HG02970 (cell line): ENCODE measurements around the gene AGPAT4.
A peak's percentile ranks its signal among the peaks of the same experiment; 100 is the strongest.
"Not testable (repeated sequence)": the region's sequence is repeated elsewhere in the genome, so short reads cannot be mapped to it uniquely, and the experiment has no call there.

ENCODE experiments used
- ATAC-seq: cut with Tn5 transposase; IDR thresholded peaks from one replicate; pipeline ENCODE4 v1.9.1; 2021; ENCODE audit warnings: mild to moderate bottlenecking, moderate library complexity, moderate number of reproducible peaks; ENCODE audit not compliant: unreplicated experiment, low FRiP score

The AGPAT4 gene

GRCh38 chr6:161273752-161274487, at the start of gene AGPAT4:
Gene AGPAT4 (minus strand): TSS chr6:161274061. CDS start chr6:161232213, 41,848 bp downstream.
- ATAC-seq, result peak; percentile 96

DNA sequence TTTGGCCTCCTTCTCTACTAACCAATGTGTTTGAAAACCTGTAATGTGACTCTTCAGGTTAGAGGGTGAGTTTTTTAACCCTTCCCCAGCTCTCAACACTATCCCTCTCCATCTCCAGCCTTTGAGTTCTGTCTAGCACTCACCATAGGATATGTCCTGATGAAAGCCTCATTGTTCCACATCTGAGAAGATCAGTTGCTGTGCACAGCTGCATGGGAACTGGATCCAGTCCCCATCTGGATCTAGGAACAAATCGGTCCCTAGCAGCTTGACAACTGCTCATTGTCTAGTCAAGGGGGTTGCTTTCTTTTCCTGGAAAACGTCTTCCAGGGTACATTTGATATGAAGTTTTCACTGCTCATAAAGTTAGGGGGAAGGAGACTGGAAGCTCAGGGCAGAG, 45.4 kb upstream of the AGPAT4 start:
- ATAC-seq, result no peak

GRCh38 chr6:161318456-161318855, 44.6 kb upstream of the AGPAT4 start:
- ATAC-seq, result no peak

DNA sequence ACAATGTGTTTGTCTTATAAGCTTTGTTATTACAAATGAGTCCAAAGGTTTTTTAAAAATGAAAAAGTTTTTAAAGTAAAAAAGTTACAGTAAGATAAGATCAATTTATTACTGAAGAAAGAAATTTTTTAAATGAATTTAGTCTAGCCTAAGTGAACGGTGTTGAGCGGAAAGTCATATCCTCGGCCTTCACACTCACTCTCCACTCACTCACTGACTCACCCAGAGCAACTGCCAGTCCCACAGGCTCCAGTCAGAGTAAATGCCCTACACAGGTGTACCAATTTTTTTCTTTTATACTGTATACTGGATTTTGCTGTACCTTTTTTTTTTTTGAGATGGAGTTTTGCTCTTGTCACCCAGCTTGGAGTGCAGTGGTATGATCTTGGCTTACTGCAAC, 42.7 kb upstream of the AGPAT4 start:
- no peak for ATAC-seq

DNA sequence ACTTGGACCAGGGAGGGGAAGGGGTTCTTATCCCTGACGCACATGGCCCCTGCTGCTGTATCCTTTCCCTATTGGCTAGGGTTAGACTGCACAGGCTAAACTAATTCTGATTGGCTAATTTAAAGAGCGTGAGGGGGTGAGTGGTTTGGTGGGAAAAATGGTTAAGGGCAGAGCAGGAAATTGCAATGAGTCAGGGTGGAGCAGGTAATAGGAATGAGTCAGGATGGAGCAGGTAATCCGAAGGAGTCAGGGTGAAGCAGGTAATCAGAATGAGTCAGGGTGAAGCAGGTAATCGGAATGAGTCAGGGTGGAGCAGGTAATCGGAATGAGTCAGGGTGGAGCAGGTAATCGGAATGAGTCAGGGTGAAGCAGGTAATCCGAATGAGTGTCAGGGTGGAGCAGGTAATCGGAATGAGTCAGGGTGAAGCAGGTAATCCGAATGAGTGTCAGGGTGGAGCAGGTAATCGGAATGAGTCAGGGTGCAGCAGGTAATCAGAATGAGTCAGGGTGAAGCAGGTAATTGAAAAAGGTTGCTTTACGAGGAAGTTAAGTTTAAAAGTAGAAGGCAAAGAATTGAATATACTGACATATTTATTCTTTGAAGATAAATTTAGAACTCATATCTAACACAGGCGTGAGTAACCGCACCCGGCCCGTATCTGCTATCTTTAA, 41.5 kb upstream of the AGPAT4 start:
- ATAC-seq, result not testable (repeated sequence)

- not testable (repeated sequence) for ATAC-seq
These were observed 40.8 kb upstream of the AGPAT4 start for GRCh38 chr6:161314541-161315245.

DNA sequence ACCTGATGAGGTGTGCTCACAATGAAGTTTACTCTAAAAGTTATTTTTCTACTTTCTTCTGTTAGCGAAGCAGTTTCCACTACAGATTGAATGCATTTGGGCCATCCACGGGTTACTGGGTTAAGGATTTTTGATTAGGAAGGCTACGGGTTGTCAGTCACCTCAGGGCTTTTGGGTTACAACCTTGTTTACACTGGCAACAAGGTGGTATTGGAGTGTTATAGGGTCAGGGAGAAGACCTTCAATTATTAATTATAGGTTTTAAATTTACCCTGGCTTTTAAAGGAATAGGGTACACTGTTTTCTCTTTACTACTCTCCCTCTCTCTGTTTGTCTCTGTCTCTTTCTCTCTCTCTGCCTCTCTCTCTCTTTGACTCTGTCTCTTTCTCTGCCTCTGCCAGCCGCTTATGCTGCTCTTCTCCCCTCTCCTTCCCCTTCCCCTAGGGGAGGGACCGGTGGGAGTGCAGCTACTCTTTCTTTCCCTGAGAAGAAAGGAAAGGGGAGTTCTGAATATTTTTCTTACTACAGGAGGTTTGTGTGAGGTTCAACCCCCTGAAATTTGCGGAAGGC, 40.2 kb upstream of the AGPAT4 start:
- no peak for ATAC-seq

DNA sequence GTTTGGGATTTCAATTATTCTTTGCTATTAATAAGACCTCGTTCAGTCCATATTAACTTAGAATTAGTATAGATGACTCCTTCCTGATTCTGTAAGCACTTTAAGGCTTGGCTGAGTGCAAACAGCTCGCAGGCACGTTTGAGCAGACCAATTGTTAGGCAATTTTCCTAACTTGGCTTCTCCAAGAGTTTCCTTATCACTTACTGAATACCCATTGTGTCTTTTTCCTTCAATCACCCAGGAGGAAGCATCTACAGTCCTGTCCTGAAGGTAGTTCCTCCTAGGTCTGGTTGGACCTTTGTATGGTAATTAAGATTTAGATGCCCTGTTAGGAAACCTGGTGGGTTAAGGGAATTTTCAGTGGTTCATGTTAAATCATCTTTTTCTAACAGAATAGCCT, 39.6 kb upstream of the AGPAT4 start:
- ATAC-seq, result not testable (repeated sequence)

DNA sequence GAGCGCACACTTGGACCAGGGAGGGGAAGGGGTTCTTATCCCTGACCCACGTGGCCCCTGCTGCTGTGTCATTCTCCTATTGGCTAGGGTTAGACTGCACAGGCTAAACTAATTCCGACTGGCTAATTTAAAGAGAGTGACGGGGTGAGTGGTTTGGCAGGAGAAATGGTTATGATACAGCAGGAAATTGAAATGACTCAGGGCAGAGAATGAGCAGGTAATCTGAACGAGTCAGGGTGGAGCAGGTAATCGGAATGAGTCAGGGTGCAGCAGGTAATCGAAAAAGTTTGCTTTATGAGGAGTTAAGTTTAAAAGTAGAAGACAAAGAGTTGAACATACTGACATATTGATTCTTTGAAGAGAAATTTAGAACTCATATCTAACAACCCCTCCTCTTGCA, 35.9 kb upstream of the AGPAT4 start:
- ATAC-seq, result not testable (repeated sequence)

DNA sequence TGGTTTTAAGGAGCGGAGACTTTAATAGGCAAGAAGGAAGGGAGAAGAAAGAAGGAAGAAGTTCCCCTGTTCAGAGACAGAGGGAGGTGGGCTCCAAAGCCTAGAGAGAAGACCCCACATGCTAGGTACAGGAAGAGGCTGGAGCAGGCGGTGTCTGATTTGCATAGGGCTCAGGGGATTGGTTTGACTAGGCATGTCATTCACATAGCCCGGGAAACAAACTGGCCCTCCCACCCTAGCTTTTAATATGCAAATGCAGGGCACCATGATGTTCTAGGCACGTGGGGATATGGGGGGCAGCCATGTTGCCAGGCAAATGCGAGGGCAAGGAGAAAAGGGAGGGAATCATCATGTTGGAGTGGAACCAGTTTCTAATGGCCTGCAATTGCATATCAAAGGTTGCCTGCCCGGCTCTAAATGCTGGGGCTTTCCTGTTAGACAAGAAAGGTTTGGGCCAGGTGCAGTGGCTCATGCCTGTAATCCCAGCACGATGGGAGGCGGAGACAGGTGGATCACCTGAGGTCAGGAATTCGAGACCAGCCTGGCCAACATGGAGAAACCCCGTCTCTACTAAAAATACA, 34.3 kb upstream of the AGPAT4 start:
- no peak for ATAC-seq

DNA sequence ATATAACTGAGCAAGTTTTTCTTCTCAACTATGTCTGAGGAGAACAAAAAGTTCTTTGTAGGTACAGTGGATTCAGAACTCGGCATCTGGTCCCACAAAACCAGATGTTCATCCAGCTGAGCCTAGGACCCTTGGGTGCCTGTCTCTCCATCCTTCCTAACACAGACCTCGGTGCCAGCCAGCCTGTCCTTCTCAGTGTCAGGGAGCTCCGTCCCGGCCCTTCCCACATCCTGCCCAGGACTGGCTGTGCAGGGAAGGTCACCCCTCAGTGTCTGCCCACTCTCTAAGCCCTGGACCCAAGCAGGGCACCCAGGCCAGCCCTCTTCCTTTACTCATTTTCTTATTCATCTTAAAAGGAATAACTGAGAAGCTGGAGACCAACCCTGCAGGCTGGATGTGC, 32.0 kb upstream of the AGPAT4 start:
- no peak for ATAC-seq

DNA sequence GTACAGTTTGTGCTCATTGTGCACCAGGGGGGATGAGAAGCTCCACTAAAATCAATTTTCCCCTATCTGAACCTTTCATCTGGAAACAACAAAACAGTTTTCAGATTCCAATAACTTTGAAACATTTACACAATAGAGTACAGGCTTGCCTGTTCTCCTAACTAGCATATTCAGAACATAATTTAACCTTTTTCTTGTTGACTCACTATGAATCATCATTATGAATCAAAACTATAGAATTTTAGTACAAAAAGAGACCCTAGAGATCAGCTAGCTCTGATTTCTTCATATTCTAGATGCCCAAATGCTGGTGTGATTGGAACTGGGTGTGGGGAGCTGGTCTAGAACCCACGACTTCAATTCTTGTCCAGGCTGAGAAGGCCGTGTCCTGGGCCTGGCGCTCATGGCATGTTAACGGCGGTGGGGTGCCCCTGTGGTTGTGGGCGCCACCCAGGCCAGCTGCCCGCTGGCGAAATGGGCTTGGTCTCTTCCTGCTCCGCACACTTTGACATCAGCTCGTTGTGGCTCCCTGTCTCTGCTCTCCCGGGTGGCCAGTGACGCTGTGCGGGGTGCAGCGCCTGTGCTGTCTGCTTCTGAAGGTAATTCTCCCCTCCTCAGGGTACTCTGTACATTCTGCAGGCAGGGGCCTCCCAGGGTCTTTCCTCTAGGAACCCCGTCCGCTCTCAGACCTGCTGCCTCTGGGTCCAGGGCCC, 29.9 kb upstream of the AGPAT4 start:
- no peak for ATAC-seq

DNA sequence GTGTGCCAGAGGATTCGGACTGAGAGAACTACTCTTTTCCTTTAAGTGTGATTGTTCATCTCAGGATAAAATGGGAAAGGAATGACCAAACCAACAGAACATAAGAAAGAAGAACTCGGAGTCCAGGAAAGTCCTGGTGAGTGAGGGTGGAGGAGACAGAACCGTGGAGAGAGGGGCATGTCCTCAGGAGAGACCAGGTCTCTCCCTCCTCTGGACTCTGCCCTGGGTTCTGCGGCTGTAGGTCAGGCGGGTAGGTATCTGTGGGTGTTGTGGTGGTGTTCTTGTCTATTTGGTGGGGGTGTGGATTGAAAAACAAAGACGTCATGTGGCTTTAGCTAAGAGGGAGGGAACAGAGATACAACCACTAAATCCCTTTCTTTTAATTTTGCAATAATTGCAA, 29.1 kb upstream of the AGPAT4 start:
- no peak for ATAC-seq

GRCh38 chr6:161301338-161301737, 27.5 kb upstream of the AGPAT4 start:
- no peak for ATAC-seq

DNA sequence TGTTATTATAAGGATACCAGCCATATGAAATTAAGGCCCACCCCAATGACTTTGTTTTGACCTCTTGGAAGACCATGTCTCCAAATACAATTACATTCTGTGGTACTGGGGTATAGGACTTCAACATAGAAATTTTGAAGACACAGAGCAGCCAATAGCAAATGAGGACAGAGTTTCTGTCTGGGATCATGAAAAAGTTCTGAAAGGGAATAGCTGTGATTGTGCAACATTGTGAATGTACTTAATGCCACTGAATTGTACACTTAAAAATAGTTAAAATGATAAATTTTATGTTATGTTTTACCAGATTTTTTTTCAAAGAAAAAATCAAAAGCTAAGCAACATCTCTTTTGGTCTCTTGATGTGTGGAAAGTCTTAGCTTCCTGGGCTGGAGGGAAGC, 27.0 kb upstream of the AGPAT4 start:
- ATAC-seq, result no peak

GRCh38 chr6:161299726-161300125, 25.9 kb upstream of the AGPAT4 start:
- no peak for ATAC-seq

DNA sequence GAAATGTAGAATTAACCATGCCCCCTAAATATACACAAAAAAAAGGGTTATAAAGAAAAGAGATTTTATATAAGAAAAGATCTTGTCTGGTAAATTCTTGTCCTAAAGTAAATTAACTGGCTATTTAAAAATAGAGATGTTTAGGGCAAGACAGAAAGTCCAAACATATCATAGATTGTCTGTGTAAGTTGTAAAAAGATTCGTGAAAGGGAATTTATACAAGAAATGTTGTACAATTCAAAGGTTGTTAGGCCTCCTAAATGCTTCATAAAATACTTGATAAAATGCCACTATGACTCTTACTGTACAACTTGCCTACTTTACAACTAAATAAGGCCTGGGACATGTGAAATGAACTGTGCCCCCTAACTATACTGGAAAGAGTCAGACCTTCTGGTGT, 21.9 kb upstream of the AGPAT4 start:
- no peak for ATAC-seq

DNA sequence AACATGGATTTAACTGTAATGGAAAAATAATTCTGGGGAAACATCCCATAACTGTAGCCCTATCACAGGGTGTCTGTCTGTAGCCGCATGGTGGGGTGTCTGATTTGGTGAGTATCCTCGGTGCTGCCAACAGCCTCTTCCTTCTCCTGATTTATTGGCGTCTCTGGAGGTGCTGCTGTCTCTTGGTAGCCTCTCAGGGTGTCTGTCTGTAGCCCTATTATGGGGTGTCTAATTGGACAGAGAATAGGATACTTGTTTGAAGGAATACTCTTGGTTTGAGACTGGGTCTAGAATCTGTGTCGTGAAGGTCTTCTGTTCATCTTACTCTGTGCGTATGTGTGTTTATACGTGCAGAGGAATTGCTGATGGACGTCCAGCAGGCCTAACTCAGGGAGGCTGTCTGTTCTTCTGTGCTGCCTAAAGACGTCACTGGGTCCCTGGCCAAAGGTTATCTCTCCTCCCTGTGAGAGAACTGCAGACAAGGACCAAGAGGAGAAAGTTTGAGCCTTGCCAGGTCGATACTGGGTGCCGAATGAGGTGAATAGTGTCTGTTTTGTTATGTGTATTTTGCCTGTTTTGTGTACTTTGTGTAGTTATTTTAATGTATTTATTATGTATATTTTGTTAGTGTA, 18.9 kb upstream of the AGPAT4 start:
- ATAC-seq, result no peak

DNA sequence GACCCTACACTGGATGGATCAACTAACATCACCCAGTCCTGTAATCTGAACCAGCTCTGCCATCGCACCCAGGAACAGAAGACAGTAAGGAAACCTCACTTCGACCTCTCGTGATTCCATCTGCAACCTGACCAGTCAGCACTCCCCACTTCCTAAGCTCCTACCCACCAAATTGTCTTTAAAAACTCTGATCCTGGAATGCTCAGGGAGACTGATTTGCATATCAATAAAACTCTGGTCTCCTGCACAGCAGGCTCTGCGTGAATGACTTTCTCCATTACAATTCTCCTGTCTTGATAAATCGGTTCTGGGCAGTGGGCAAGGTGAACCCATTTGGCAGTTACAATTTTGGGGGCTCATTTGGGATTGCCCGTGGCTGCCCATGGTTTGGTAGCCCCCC, 18.3 kb upstream of the AGPAT4 start:
- ATAC-seq, result no peak

DNA sequence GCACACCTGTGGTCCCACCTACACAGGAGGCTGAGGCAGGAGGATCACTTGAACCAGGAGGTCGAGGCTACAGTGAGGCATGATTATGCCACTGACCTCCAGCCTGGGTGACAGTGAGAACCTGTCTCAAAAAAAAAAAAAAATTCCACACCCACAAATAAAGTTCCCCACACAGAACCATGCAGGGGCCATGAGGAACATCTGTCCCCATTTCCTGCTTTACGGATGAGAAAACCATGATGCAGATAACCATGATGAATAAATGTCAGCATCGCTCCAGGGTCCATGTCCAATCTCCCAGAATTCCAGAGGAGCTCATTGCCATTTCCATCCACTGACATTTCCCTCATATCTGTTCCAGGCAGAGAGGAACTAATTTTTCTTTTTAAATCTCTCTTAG, 16.9 kb upstream of the AGPAT4 start:
- ATAC-seq, result no peak
